K562 (cell line): ENCODE measurements around the gene C2CD2L. TPM values are rescaled to one million over a fixed set of nuclear protein-coding genes. Genes with fewer than 3 reads are reported as not detected.

Experiments used
- ATAC-seq: fragments of 200-7000 bp; cut with Tn5 transposase; 3 replicates; pipeline ENCODE4 v1.9.1; 2020; ENCODE audit warnings: moderate library complexity
- BruUV-seq: library from RNA; stranded (reverse); fragments of 400-500 nt; replicated peaks from 2 replicates; lab custom pipeline; 2021; lab: Mats Ljungman, UMichigan
- CTCF ChIA-PET: fragments of 300-600 bp; formaldehyde crosslinking; extraction: SDS; loops from one replicate; lab custom pipeline; 2021; ENCODE audit warnings: low intra/inter-chr PET ratio; lab: Yijun Ruan, JAX
- POLR2A ChIA-PET: fragments of 300-600, 350-650 bp; sonication (Branson Sonifier 250); formaldehyde crosslinking; extraction: SDS; loops from one replicate; lab custom pipeline; 2021; ENCODE audit warnings: antibody characterized with exemption, inconsistent platforms; lab: Yijun Ruan, JAX
- DNase-seq, 4 experiments: peaks; one replicate each; pipeline versions ENCODE4 v3.0.0 to v3.0.0-alpha.2; 2011 to 2018; ENCODE audit warnings: low spot score in 3 of 4, mixed read lengths in 3 of 4; ENCODE audit errors: extremely low read depth in 1 of 4
- FAIRE-seq: peaks from 2 replicates; lab custom pipeline; 2011; peaks lifted over from hg19 to GRCh38; lab: Jason Lieb, UNC
- H2AFZ ChIP-seq: 2 replicates; pipeline ENCODE4 v1.6.0; 2011; ENCODE audit warnings: low read depth, low read length, control low read depth, inconsistent platforms
- H3K27ac ChIP-seq: fragments of 200-600 bp; 3 replicates; pipeline ENCODE4 v1.8.0; 2011; ENCODE audit warnings: low read depth, mild to moderate bottlenecking, control low read depth, inconsistent platforms, low read length, moderate library complexity, mixed read lengths; ENCODE audit errors: extremely low read depth
- H3K27me3 ChIP-seq, 2 experiments: fragments of 300-600 bp in 1 of 2; 2 replicates in 1 of 2; 3 replicates in 1 of 2; pipeline versions ENCODE4 v1.6.0 to v1.8.0; 2011; ENCODE audit warnings: inconsistent platforms in 2 of 2, low read length in 2 of 2, mild to moderate bottlenecking in 1 of 2, mixed read lengths in 1 of 2, moderate library complexity in 1 of 2; ENCODE audit not compliant: control insufficient read depth in 2 of 2, insufficient read depth in 2 of 2
- H3K36me3 ChIP-seq: fragments of 300-600 bp; 3 replicates; pipeline ENCODE4 v1.8.0; 2011; ENCODE audit warnings: mild to moderate bottlenecking, low read length, inconsistent platforms; ENCODE audit not compliant: control insufficient read depth, insufficient read depth
- H3K4me1 ChIP-seq, 2 experiments: fragments of 200-600 bp in 1 of 2; replicated peaks in 1 of 2; 2 replicates in 1 of 2; 3 replicates in 1 of 2; pipeline versions ENCODE4 v1.5.1 to v1.8.0; 2011; ENCODE audit warnings: inconsistent platforms in 2 of 2, low read length in 2 of 2, mild to moderate bottlenecking in 1 of 2, mixed read lengths in 1 of 2, moderate library complexity in 1 of 2; ENCODE audit not compliant: control insufficient read depth in 2 of 2, insufficient read depth in 2 of 2
- H3K4me2 ChIP-seq: 2 replicates; pipeline ENCODE4 v1.6.1; 2011; ENCODE audit warnings: low read length, control low read depth, inconsistent platforms, mixed read lengths; ENCODE audit not compliant: insufficient read depth
- H3K4me3 ChIP-seq: fragments of 200-600 bp; sonication (generic), shearing (Covaris generic); 2 replicates; pipeline ENCODE4 v1.5.1; 2016; ENCODE audit warnings: control low read depth, inconsistent platforms
- H3K79me2 ChIP-seq: fragments of 200-600 bp; 3 replicates; pipeline ENCODE4 v1.8.0; 2011; ENCODE audit warnings: low read length, inconsistent platforms; ENCODE audit not compliant: control insufficient read depth, insufficient read depth
- H3K9ac ChIP-seq, 2 experiments: 2 replicates each; pipeline versions ENCODE4 v1.6.0 to v1.6.1; 2011; ENCODE audit warnings: low read depth in 2 of 2, low read length in 2 of 2, control low read depth in 1 of 2, inconsistent platforms in 1 of 2, mild to moderate bottlenecking in 1 of 2, mixed read lengths in 1 of 2; ENCODE audit not compliant: insufficient read depth in 1 of 2
- H3K9me1 ChIP-seq: one replicate; pipeline ENCODE4 v1.6.0; 2011; ENCODE audit warnings: inconsistent platforms, mild to moderate bottlenecking, low read length, moderate library complexity; ENCODE audit not compliant: control insufficient read depth, insufficient read depth
- H3K9me3 ChIP-seq: replicated peaks from 2 replicates; pipeline ENCODE4 v1.5.1; 2011; ENCODE audit warnings: low read depth, low read length, inconsistent platforms; ENCODE audit not compliant: control insufficient read depth, insufficient read depth
- H4K20me1 ChIP-seq: replicated peaks from 2 replicates; pipeline ENCODE4 v1.6.1; 2011; ENCODE audit warnings: low read length, inconsistent platforms, mixed read lengths; ENCODE audit not compliant: control insufficient read depth, insufficient read depth
- CBFA2T2 ChIP-seq: fragments of 450-650 bp; conservative IDR thresholded peaks from 2 replicates; pipeline ENCODE4 v1.6.1; 2017; ENCODE audit warnings: mild to moderate bottlenecking
- CCNT2 ChIP-seq: IDR thresholded peaks from 2 replicates; pipeline ENCODE4 v1.6.1; 2011; ENCODE audit warnings: borderline replicate concordance, low read depth, mild to moderate bottlenecking, moderate library complexity, mixed read lengths, low read length; ENCODE audit not compliant: insufficient read length; ENCODE audit errors: extremely low read depth
- CEBPG ChIP-seq, 3 experiments: fragments of 200-800 bp in 1 of 3; sonication (Bioruptor generic) in 1 of 3; sonication (generic) in 1 of 3; formaldehyde crosslinking in 1 of 3; IDR thresholded peaks in 2 of 3; conservative IDR thresholded peaks in 1 of 3; 2 replicates each; pipeline versions ENCODE4 v1.6.1 to v1.8.0; 2016 to 2022; ENCODE audit warnings: missing compliant biosample characterization in 2 of 3, missing genetic modification characterization in 2 of 3, mild to moderate bottlenecking in 1 of 3, missing genetic modification reagents in 1 of 3
- CHD2 ChIP-seq: IDR thresholded peaks from 2 replicates; pipeline ENCODE4 v1.6.1; 2011; ENCODE audit warnings: low read depth, low read length
- ETV1 ChIP-seq: fragments of 450-650 bp; conservative IDR thresholded peaks from 2 replicates; pipeline ENCODE4 v1.6.1; 2016; ENCODE audit warnings: missing genetic modification characterization, control low read depth, low read depth, missing compliant biosample characterization
- ETV6 ChIP-seq, 3 experiments: fragments of 150-350 bp in 1 of 3; sonication (generic) in 1 of 3; formaldehyde crosslinking in 1 of 3; IDR thresholded peaks; 2 replicates each; pipeline versions ENCODE4 v1.6.1 to v1.8.0; 2014 to 2022; ENCODE audit warnings: borderline replicate concordance in 2 of 3, low read depth in 2 of 3, antibody characterized with exemption in 1 of 3, low read length in 1 of 3, mild to moderate bottlenecking in 1 of 3, missing genetic modification reagents in 1 of 3
- HCFC1 ChIP-seq: IDR thresholded peaks from 2 replicates; pipeline ENCODE4 v1.6.1; 2012; ENCODE audit warnings: low read depth, low read length, improper control_type of control experiment
- JUNB ChIP-seq: fragments of 450-650 bp; formaldehyde crosslinking; conservative IDR thresholded peaks from 2 replicates; pipeline ENCODE4 v1.4.0; 2020; ENCODE audit warnings: mild to moderate bottlenecking
- NR1H2 ChIP-seq: sonication (generic); formaldehyde crosslinking; IDR thresholded peaks from 2 replicates; pipeline ENCODE4 v1.4.0; 2020; ENCODE audit warnings: mild to moderate bottlenecking, missing genetic modification reagents
- SRSF7 ChIP-seq: fragments of 200-400 bp; formaldehyde crosslinking; optimal IDR thresholded peaks from 2 replicates; pipeline ENCODE3; 2017; ENCODE audit warnings: mild to moderate bottlenecking, low read depth, low read length
- ZNF583 ChIP-seq: fragments of 250-450 bp; sonication (Bioruptor Pico); IDR thresholded peaks from 2 replicates; pipeline ENCODE4 v1.4.0; 2020
- ZNF76 ChIP-seq: fragments of 250-450 bp; sonication (Bioruptor Pico); IDR thresholded peaks from 2 replicates; pipeline ENCODE4 v1.4.0; 2020; ENCODE audit warnings: mild to moderate bottlenecking, moderate library complexity, borderline replicate concordance
- ZSCAN32 ChIP-seq: fragments of 450-650 bp; formaldehyde crosslinking; IDR thresholded peaks from 2 replicates; pipeline ENCODE4 v1.4.0; 2020; ENCODE audit warnings: mild to moderate bottlenecking, moderate library complexity
- ZZZ3 ChIP-seq: fragments of 450-650 bp; IDR thresholded peaks from 2 replicates; pipeline ENCODE4 v1.6.1; 2016; ENCODE audit warnings: antibody characterized with exemption, mild to moderate bottlenecking, moderate library complexity
- WGBS: fragments of 100-300 bp; shearing (Covaris generic); methylation state at CpG from one replicate; pipeline ENCODE4 v1.1.6; 2016; ENCODE audit warnings: low coverage, mixed read lengths; ENCODE audit not compliant: insufficient coverage; ENCODE audit errors: missing lambda C conversion rate; 5-methylcytosine and 5-hydroxymethylcytosine counted together
- in situ Hi-C: fragments of 300-500 bp; cut with MboI; formaldehyde crosslinking; loops from 4 replicates; pipeline ENCODE4 v1.15.0; 2018; ENCODE audit warnings: inconsistent platforms, mixed read lengths
- intact Hi-C: fragments of 100-400 bp; cut with micrococcal nuclease; formaldehyde crosslinking; loops from 2 replicates; pipeline ENCODE4 v1.14.2; 2022
- polyA plus RNA-seq, 8 experiments: library from polyadenylated mRNA; depleted of rRNA in 4 of 8; stranded (reverse) in 5 of 8; unstranded in 3 of 8; fragments of >200 nt; fragmentation: Nextera tagmentation in 2 of 8; fragmentation: Illumina TruSeq in 1 of 8; extraction: Ambion mirVana in 2 of 8; extraction: Trizol in 1 of 8; gene quantifications; 2 replicates each; pipeline versions ENCODE4 v1.2.1 to v1.2.3, GENCODE V29; 2011 to 2014; ENCODE audit warnings: inconsistent platforms in 1 of 8, missing spikeins in 1 of 8
- total RNA-seq, 7 experiments: library from RNA; depleted of rRNA in 6 of 7; stranded (reverse); fragments of >200 nt in 6 of 7; fragmentation: Illumina TruSeq in 2 of 7; extraction: Trizol in 2 of 7; gene quantifications; 2 replicates each; pipeline versions ENCODE4 v1.2.1 to v1.2.3, GENCODE V29; 2011 to 2021; ENCODE audit warnings: low replicate concordance in 1 of 7
- TF ChIP-seq, protein P1 (sequence below): conservative IDR thresholded peaks from 2 replicates; pipeline ENCODE4 v1.6.1; 2011; ENCODE audit warnings: low read depth, mild to moderate bottlenecking, low read length; ENCODE audit not compliant: control insufficient read depth
- TF ChIP-seq, protein P2 (sequence below): fragments of 250-450 bp; sonication (Bioruptor Pico); IDR thresholded peaks from 2 replicates; pipeline ENCODE4 v1.8.0; 2022; ENCODE audit warnings: moderate library complexity, mild to moderate bottlenecking, inconsistent platforms

The C2CD2L gene
- total and polyA plus RNA-seq, 9 of the 15 experiments (the other 6 are each of a cell fraction or from before 2014, with no cell fraction given), result 0.66 to 41.2 (median 14.8) TPM

DNA sequence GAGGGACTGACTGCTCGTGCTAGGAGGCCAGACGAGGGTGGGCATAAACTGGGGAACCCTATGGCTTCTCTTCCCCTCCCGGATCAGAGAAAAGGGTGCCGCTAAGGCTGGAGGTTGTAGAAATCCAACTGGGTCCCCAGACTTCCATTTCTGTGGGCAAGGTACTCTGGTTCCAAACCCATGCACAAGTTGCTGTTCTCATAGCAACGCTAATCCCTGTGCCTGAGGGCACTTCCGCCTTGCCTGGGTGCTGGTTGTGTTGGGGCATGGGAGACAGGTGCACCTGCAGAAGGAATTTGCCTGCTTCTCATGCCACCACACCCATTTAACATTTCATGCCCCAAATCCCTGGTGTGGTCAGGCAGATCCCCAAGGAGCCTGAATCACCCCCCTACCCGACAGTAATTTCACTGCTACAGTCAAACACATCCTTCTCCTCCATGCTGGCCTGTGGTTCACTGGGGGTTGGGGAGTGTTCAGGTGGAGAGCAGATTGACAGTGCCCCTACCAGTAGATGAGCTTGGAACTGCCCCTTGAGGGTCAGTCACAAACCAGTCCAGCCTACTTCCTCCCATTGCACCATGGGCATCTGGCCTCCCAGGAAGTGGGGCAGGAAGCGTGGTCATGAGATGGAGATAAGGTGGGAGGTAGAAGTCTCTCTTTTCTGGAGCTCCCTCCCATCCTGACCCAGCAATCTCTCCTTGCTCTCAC is 1.2 kb downstream of the C2CD2L start:
- intact Hi-C loops (loop anchor here (5.0 kb wide), 1 partner anchor 269 kb away; no protein-coding TSS in a partner anchor), in situ Hi-C loops (no loop called here)
- Histone ChIP-seq H3K9ac (peak overlapping the region; percentile 71 to 94), H3K79me2 (peaks cover 41% of the 10 kb centered on the region), H3K9me3 (no peaks in the 10 kb centered on the region), H3K9me1 (no peaks in the 10 kb centered on the region), H3K27ac (peak overlapping the region; percentile 83), H3K36me3 (peaks cover 46% of the 10 kb centered on the region; the same call in 2 of the 3 replicates), H3K4me2 (peak overlapping the region; percentile 99), H3K27me3 (no peaks in the 10 kb centered on the region), H2AFZ (peak overlapping the region; percentile 64), H3K4me1 (peaks cover 35 to 37% of the 10 kb centered on the region in 2 experiments), H3K4me3 (peak overlapping the region; percentile 94), H4K20me1 (peaks cover 18% of the 10 kb centered on the region)
- DNase-seq (peak; percentile 56 to 89 (median 74)), FAIRE-seq (peak; percentile 94), ATAC-seq (peak; percentile 71)
- TSS peak; percentile 77 for BruUV-seq
- POLR2A ChIA-PET, result interaction anchor here (0.5 to 5.8 kb wide), 12 partner anchors 10 to 539 kb away, joined by 3 to 75 read pairs (median 4); partner anchors contain the start of genes HINFP, MCAM and NLRX1
- CTCF ChIA-PET, result no interaction called here
- 0% methylated on average over 8 of the region's 8 CpGs for WGBS
- TF ChIP-seq ZNF583 (CRISPR knock-in tag) (no peak), ETV1 (tag) (peak; percentile 99), NR1H2 (no peak), CHD2 (no peak), ZZZ3 (no peak), ETV6 (IDR thresholded peaks at IDR 0.05; ENCODE audit: borderline replicate concordance in 1 of 2, low read depth in 2 of 2, low read length in 1 of 2) (peak; percentile 91 to 95), ETV6 (CRISPR knock-in tag; IDR thresholded peaks at IDR 0.05; ENCODE audit: borderline replicate concordance) (no peak), ZSCAN32 (no peak), JUNB (no peak), SRSF7 (no peak), CBFA2T2 (no peak), CEBPG (CRISPR knock-in tag; IDR thresholded peaks at IDR 0.05) (peak; percentile 66), CEBPG (tag; conservative IDR thresholded peaks at IDR 0.05 in 1 of 2, IDR thresholded peaks at IDR 0.05 in 1 of 2) (0 out of 4 replicates have a peak, but pooled peaks of 1 of the 2 experiments have one; percentile 34), CCNT2 (no peak), HCFC1 (no peak), ZNF76 (no peak)
- TF ChIP-seq, protein P1, sequence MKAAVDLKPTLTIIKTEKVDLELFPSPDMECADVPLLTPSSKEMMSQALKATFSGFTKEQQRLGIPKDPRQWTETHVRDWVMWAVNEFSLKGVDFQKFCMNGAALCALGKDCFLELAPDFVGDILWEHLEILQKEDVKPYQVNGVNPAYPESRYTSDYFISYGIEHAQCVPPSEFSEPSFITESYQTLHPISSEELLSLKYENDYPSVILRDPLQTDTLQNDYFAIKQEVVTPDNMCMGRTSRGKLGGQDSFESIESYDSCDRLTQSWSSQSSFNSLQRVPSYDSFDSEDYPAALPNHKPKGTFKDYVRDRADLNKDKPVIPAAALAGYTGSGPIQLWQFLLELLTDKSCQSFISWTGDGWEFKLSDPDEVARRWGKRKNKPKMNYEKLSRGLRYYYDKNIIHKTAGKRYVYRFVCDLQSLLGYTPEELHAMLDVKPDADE, result 0 out of 2 replicates have a peak, but pooled peaks have one; percentile 39
- TF ChIP-seq, protein P2, sequence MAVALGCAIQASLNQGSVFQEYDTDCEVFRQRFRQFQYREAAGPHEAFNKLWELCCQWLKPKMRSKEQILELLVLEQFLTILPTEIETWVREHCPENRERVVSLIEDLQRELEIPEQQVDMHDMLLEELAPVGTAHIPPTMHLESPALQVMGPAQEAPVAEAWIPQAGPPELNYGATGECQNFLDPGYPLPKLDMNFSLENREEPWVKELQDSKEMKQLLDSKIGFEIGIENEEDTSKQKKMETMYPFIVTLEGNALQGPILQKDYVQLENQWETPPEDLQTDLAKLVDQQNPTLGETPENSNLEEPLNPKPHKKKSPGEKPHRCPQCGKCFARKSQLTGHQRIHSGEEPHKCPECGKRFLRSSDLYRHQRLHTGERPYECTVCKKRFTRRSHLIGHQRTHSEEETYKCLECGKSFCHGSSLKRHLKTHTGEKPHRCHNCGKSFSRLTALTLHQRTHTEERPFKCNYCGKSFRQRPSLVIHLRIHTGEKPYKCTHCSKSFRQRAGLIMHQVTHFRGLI (CRISPR knock-in tag), result no peak
